SU-DHL-6 (cell line): ENCODE data around the gene ARL16.

Experiments
- H2AFZ ChIP-seq: fragments of 200-600 bp; sonication (generic); 2 replicates; pipeline ENCODE4 v1.6.1; 2014; ENCODE audit warnings: low read depth, mild to moderate bottlenecking, moderate library complexity, mixed read lengths, antibody characterized with exemption, low read length; ENCODE audit not compliant: severe bottlenecking
- H3F3A ChIP-seq: fragments of 200-600 bp; shearing (Covaris generic); 2 replicates; pipeline ENCODE4 v1.6.0; 2016; ENCODE audit warnings: antibody characterized with exemption, mild to moderate bottlenecking; ENCODE audit not compliant: insufficient read depth
- H3K27ac ChIP-seq: fragments of 200-600 bp; sonication (generic); 2 replicates; pipeline ENCODE4 v1.5.1; 2016; ENCODE audit warnings: low read depth, mild to moderate bottlenecking, low read length, moderate library complexity, mixed read lengths
- H3K27me3 ChIP-seq: fragments of 200-600 bp; sonication (generic), shearing (Covaris generic); 2 replicates; pipeline ENCODE4 v1.6.0; 2014; ENCODE audit warnings: mild to moderate bottlenecking, low read length
- H3K36me3 ChIP-seq: fragments of 200-600 bp; sonication (generic); 2 replicates; pipeline ENCODE4 v1.6.1; 2014; ENCODE audit warnings: mild to moderate bottlenecking, low read length, mixed read lengths
- H3K4me2 ChIP-seq: fragments of 300-600, 200-600 bp; shearing (Covaris generic), sonication (generic); 2 replicates; pipeline ENCODE4 v1.6.0; 2014; ENCODE audit warnings: low read length, low read depth, mild to moderate bottlenecking; ENCODE audit not compliant: poor library complexity, severe bottlenecking
- H3K4me3 ChIP-seq: fragments of 200-600 bp; sonication (generic); 2 replicates; pipeline ENCODE4 v1.5.1; 2014; ENCODE audit warnings: antibody characterized with exemption, low read length, mild to moderate bottlenecking, mixed read lengths; ENCODE audit not compliant: insufficient read depth, poor library complexity, severe bottlenecking
- H3K79me2 ChIP-seq: fragments of 200-600 bp; sonication (generic); 2 replicates; pipeline ENCODE4 v1.6.1; 2014; ENCODE audit warnings: mild to moderate bottlenecking, low read length, moderate library complexity; ENCODE audit not compliant: insufficient read depth
- H3K9ac ChIP-seq: fragments of 200-600 bp; sonication (generic); 2 replicates; pipeline ENCODE4 v1.7.0; 2014; ENCODE audit warnings: mild to moderate bottlenecking, low read length
- H3K9me2 ChIP-seq: fragments of 200-600 bp; sonication (generic); replicated peaks from 2 replicates; pipeline ENCODE4 v1.6.1; 2014; ENCODE audit warnings: low read length; ENCODE audit not compliant: insufficient read depth
- H3K9me3 ChIP-seq: fragments of 200-600 bp; sonication (generic); 2 replicates; pipeline ENCODE4 v1.6.1; 2014; ENCODE audit warnings: low read length, mixed read lengths; ENCODE audit not compliant: insufficient read depth
- H4K20me1 ChIP-seq: fragments of 200-600 bp; sonication (generic); 2 replicates; pipeline ENCODE4 v1.6.1; 2014; ENCODE audit warnings: low read depth, mild to moderate bottlenecking, antibody characterized with exemption, low read length, moderate library complexity, mixed read lengths
- CTCF ChIP-seq: fragments of 200-600 bp; sonication (generic); IDR thresholded peaks from one replicate; pipeline ENCODE4 v1.5.1; 2017; ENCODE audit warnings: antibody characterized with exemption, mild to moderate bottlenecking, low read length, moderate library complexity; ENCODE audit not compliant: insufficient read depth, poor library complexity, severe bottlenecking
- EZH2phosphoT487 ChIP-seq: fragments of 200-600 bp; sonication (generic), shearing (Covaris generic); conservative IDR thresholded peaks from 2 replicates; pipeline ENCODE4 v1.6.1; 2018; ENCODE audit warnings: mild to moderate bottlenecking, antibody characterized with exemption, low read length, moderate library complexity, mixed read lengths

The ARL16 gene

GRCh38 chr17:81693509-81694210 is 10.1 kb upstream of the ARL16 start:
- Histone ChIP-seq H3K9me3 (no peaks in the 10 kb centered on the region), H3K27me3 (no peaks in the 10 kb centered on the region), H3K9ac (no peak overlapping the region), H3K4me3 (no peak overlapping the region), H3K9me2 (no peaks in the 10 kb centered on the region), H2AFZ (no peak overlapping the region), H3F3A (0 out of 2 replicates have a peak, but pooled peaks cover 7% of the 10 kb centered on the region), H3K36me3 (peaks cover 2% of the 10 kb centered on the region; the same call in 1 of the 2 replicates), H3K4me2 (no peak overlapping the region), H3K27ac (no peak overlapping the region), H4K20me1 (no peaks in the 10 kb centered on the region), H3K79me2 (0 out of 2 replicates have a peak, but pooled peaks cover 4% of the 10 kb centered on the region)
- TF ChIP-seq EZH2phosphoT487 = no peak
- no peak for TF ChIP-seq CTCF

- Histone ChIP-seq H3K36me3 (no peaks in the 10 kb centered on the region), H3K4me2 (no peak overlapping the region), H3F3A (no peaks in the 10 kb centered on the region), H3K27ac (no peak overlapping the region), H3K4me3 (no peak overlapping the region), H3K27me3 (no peaks in the 10 kb centered on the region), H3K79me2 (peaks cover 6% of the 10 kb centered on the region; the same call in 1 of the 2 replicates), H3K9ac (no peak overlapping the region), H4K20me1 (no peaks in the 10 kb centered on the region), H3K9me2 (no peaks in the 10 kb centered on the region), H2AFZ (no peak overlapping the region), H3K9me3 (no peaks in the 10 kb centered on the region)
- TF ChIP-seq CTCF (no peak), EZH2phosphoT487 (no peak)
Observed at GRCh38 chr17:81691608-81692007, 8.0 kb upstream of the ARL16 start.

- H3K9me2 ChIP-seq = no peaks in the 10 kb centered on the region
Observed at GRCh38 chr17:81691196-81691595, 7.6 kb upstream of the ARL16 start.

More at GRCh38 chr17:81691196-81691595, 7.6 kb upstream of the ARL16 start:
- Histone ChIP-seq H3K79me2 (peaks cover 6% of the 10 kb centered on the region; the same call in 1 of the 2 replicates), H3F3A (no peaks in the 10 kb centered on the region), H3K9me3 (no peaks in the 10 kb centered on the region), H2AFZ (no peak overlapping the region), H4K20me1 (no peaks in the 10 kb centered on the region), H3K27me3 (no peaks in the 10 kb centered on the region), H3K4me2 (no peak overlapping the region), H3K9ac (no peak overlapping the region), H3K4me3 (no peak overlapping the region), H3K36me3 (no peaks in the 10 kb centered on the region), H3K27ac (no peak overlapping the region)
- TF ChIP-seq EZH2phosphoT487 = no peak
- TF ChIP-seq CTCF = no peak
